ENCODE measurements around the gene ZFPL1.

Gene ZFPL1

GRCh38 chr11:65089621-65090020 lies 5.6 kb downstream of the ZFPL1 start:
- in situ Hi-C loops (cut with MboI; ENCODE audit: low sequenced_read_pairs) = no loop called here

- in situ Hi-C loops (cut with MboI; ENCODE audit: low sequenced_read_pairs) = no loop called here
These were observed 6.6 kb downstream of the ZFPL1 start for GRCh38 chr11:65090628-65091027.

- in situ Hi-C loops (cut with MboI; ENCODE audit: low sequenced_read_pairs) = no loop called here
These were observed 11.4 kb downstream of the ZFPL1 start for GRCh38 chr11:65095427-65095826.

- in situ Hi-C loops (cut with MboI; ENCODE audit: low sequenced_read_pairs) = no loop called here
These were observed 12.2 kb downstream of the ZFPL1 start, which contains the start of gene VPS51 for GRCh38 chr11:65095974-65096806. TSS of gene VPS51 (plus strand) at chr11:65096214. CDS start at chr11:65096251, 37 bp downstream.

- in situ Hi-C loops (cut with MboI; ENCODE audit: low sequenced_read_pairs) = no loop called here
These were observed 12.9 kb downstream of the ZFPL1 start for GRCh38 chr11:65096926-65097325.

- in situ Hi-C loops (cut with MboI; ENCODE audit: low sequenced_read_pairs) = no loop called here
These were observed 16.8 kb downstream of the ZFPL1 start for GRCh38 chr11:65100674-65101350.

GRCh38 chr11:65102142-65103095 lies 18.4 kb downstream of the ZFPL1 start:
- in situ Hi-C loops (cut with MboI; ENCODE audit: low sequenced_read_pairs) = no loop called here

GRCh38 chr11:65103476-65103875 lies 19.5 kb downstream of the ZFPL1 start:
- in situ Hi-C loops (cut with MboI; ENCODE audit: low sequenced_read_pairs) = no loop called here

GRCh38 chr11:65104628-65105027 lies 20.6 kb downstream of the ZFPL1 start:
- in situ Hi-C loops (cut with MboI; ENCODE audit: low sequenced_read_pairs) = no loop called here

GRCh38 chr11:65107078-65107477 lies 23.1 kb downstream of the ZFPL1 start:
- in situ Hi-C loops (cut with MboI; ENCODE audit: low sequenced_read_pairs) = no loop called here

- in situ Hi-C loops (cut with MboI; ENCODE audit: low sequenced_read_pairs) = no loop called here
These were observed 23.9 kb downstream of the ZFPL1 start for GRCh38 chr11:65107751-65108468.

- in situ Hi-C loops (cut with MboI; ENCODE audit: low sequenced_read_pairs) = no loop called here
These were observed 24.6 kb downstream of the ZFPL1 start for GRCh38 chr11:65108469-65109123.

GRCh38 chr11:65109231-65110198 lies 25.5 kb downstream of the ZFPL1 start:
- in situ Hi-C loops (cut with MboI; ENCODE audit: low sequenced_read_pairs) = loop anchor here (10.0 kb wide), 1 partner anchor 265 kb away; the partner anchor contains the start of gene CDC42BPG

- in situ Hi-C loops (cut with MboI; ENCODE audit: low sequenced_read_pairs) = loop anchor here (10.0 kb wide), 1 partner anchor 266 kb away; the partner anchor contains the start of gene CDC42BPG
These were observed 26.4 kb downstream of the ZFPL1 start for GRCh38 chr11:65110354-65110861.

- in situ Hi-C loops (cut with MboI; ENCODE audit: low sequenced_read_pairs) = loop anchor here (10.0 kb wide), 1 partner anchor 266 kb away; the partner anchor contains the start of gene CDC42BPG
These were observed 27.2 kb downstream of the ZFPL1 start for GRCh38 chr11:65111159-65111743.

- in situ Hi-C loops (cut with MboI; ENCODE audit: low sequenced_read_pairs) = loop anchor here (10.0 kb wide), 1 partner anchor 267 kb away; the partner anchor contains the start of gene CDC42BPG
These were observed 27.9 kb downstream of the ZFPL1 start, which contains the start of gene TM7SF2 for GRCh38 chr11:65111744-65112545. TSS of gene TM7SF2 (plus strand) at chr11:65111872. CDS start at chr11:65112016, 144 bp downstream.
